Activated naive CD4-positive, alpha-beta T cell treated with anti-CD3 and anti-CD28 coated beads, Interleukin-2, amount 50 U/mL, for 72 hours (primary cell): ENCODE data around the gene SAPCD1. TPM values are rescaled to one million over a fixed set of nuclear protein-coding genes. Genes with fewer than 3 reads are reported as not detected.
A peak's percentile ranks its signal among the peaks of the same experiment; 100 is the strongest.

Source experiments
- ATAC-seq, 2 donors: fragments of 150-1000 bp; cut with Tn5 transposase; 2 replicates each; pipeline ENCODE4 v1.10.0; 2021; ENCODE audit warnings: mild to moderate bottlenecking in 2 of 2, moderate library complexity in 2 of 2
- DNase-seq, 2 donors: peaks; one replicate each; pipeline ENCODE4 v3.0.0; 2021 to 2022; ENCODE audit warnings: low spot score in 2 of 2
- H3K27ac Mint-ChIP-seq, 2 donors: one replicate each; pipeline ENCODE4 v1.8.0; 2022; ENCODE audit warnings: mild to moderate bottlenecking in 2 of 2, mixed read lengths in 2 of 2
- H3K36me3 Mint-ChIP-seq, 2 donors: one replicate each; pipeline ENCODE4 v1.8.0; 2022; ENCODE audit warnings: mixed read lengths in 2 of 2
- H3K9me3 Mint-ChIP-seq, 2 donors: one replicate each; pipeline ENCODE4 v1.8.0; 2022; ENCODE audit warnings: mixed read lengths in 2 of 2
- total RNA-seq, 2 donors: library from RNA; stranded (reverse); gene quantifications; one replicate each; pipeline ENCODE4 v1.2.3, GENCODE V29; 2022

SAPCD1 gene
- total RNA-seq, 2 donors from 2014 or later, result 13.3 to 21.3 TPM

DNA sequence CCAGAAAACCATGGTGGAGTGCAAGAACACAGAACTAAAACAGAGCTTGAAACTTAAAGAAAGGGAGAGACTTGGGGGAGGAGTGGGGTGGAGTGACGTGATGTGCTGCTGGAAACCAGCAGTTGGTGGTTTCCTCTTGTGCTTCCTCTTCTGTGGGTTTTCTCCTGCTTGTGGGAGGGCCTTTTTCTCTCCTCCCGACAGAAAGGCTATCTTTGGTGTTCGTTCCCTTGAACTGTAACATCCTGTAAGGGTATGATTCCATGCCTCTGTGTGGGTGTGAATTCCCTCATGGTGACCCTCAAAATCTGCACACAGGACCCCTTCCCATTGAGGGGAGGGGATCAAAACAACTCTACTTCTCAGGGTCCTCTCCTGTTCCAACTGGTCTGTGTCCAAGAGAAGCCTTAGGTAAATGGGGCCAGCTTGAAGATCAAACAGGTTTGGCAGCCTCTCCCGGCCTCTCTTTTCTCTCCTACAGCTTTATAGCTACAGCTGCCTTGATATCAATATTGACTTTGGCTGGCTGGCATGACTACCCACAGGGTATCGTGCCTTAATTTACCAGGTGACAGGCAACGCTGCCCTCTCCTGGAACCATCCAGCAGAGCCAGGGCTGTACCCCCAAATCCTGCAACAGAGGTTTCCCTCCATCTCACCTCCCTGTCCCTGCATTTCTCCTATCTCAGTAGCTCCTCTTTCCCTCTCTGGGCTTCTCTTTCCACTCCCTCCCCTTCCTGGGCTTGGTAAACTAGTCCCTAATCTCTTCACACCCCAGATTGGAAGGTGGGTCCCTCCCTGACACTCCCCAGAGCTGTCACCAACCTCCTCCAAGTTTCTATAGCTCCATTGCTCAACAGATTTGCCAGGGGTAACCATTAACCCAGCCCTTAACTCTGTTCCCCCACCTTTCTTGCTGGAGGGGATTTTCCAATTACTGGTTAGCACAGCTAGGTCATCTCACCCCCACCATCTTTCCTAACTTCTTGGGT, 24.2 kb upstream of the SAPCD1 start:
- DNase-seq (peak; percentile 47 to 69), ATAC-seq (peak; percentile 22 to 23)
- Mint-ChIP-seq H3K9me3 (no peaks in the 10 kb centered on the region), H3K36me3 (peaks cover 52 to 66% of the 10 kb centered on the region in 2 donors), H3K27ac (peak overlapping the region; percentile 82 to 95)

GRCh38 chr6:31739639-31740396, 22.6 kb upstream of the SAPCD1 start, which contains the start of gene MSH5:
Gene MSH5, plus strand, starts transcription at chr6:31740005. Its CDS starts 462 bp downstream, at chr6:31740467.
- H3K36me3 Mint-ChIP-seq, result peaks cover 37 to 59% of the 10 kb centered on the region in 2 donors
- ATAC-seq (peak; percentile 83 to 87), DNase-seq (peak; percentile 96 to 99)
- H3K9me3 Mint-ChIP-seq, result no peaks in the 10 kb centered on the region
- peak within 1 kb of the TSS; percentile 95 to 98 for H3K27ac Mint-ChIP-seq

GRCh38 chr6:31740397-31741223, 21.8 kb upstream of the SAPCD1 start:
- ATAC-seq, result no peak
- DNase-seq, result no peak
- Mint-ChIP-seq H3K27ac (peak overlapping the region; percentile 95 to 98), H3K36me3 (peaks cover 29 to 56% of the 10 kb centered on the region in 2 donors), H3K9me3 (no peaks in the 10 kb centered on the region)

GRCh38 chr6:31741815-31742214, 20.6 kb upstream of the SAPCD1 start:
- no peak for DNase-seq
- H3K9me3 Mint-ChIP-seq, result no peaks in the 10 kb centered on the region
- peaks cover 17 to 48% of the 10 kb centered on the region in 2 donors for H3K36me3 Mint-ChIP-seq
- H3K27ac Mint-ChIP-seq, result peak overlapping the region in 1 of 2 donors; percentile 5
- no peak for ATAC-seq

DNA sequence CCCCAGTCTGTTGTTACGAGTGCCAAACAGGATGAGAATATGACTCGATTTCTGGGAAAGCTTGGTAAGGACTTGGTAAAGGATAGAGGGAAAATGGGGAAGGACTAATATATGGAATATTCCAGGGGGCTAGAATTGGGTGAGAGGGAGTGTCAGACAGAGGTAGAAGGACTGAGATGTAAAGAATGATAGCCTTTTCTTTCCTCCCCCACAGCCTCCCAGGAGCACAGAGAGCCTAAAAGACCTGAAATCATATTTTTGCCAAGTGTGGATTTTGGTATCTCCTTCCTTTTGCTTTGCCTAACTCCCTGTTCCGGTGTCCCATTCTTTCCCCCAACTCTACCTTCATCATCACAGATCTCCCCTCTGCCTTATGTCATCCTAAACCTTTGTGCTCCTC, 19.6 kb upstream of the SAPCD1 start:
- Mint-ChIP-seq H3K27ac (no peak overlapping the region), H3K36me3 (peaks cover 22 to 55% of the 10 kb centered on the region in 2 donors), H3K9me3 (no peaks in the 10 kb centered on the region)
- no peak for DNase-seq
- ATAC-seq, result no peak

- DNase-seq (no peak), ATAC-seq (no peak)
- Mint-ChIP-seq H3K36me3 (peaks cover 22 to 58% of the 10 kb centered on the region in 2 donors), H3K9me3 (no peaks in the 10 kb centered on the region), H3K27ac (peak overlapping the region in 1 of 2 donors; percentile 17)
These were observed 18.0 kb upstream of the SAPCD1 start for GRCh38 chr6:31744422-31744821.

- no peak overlapping the region for H3K27ac Mint-ChIP-seq
- H3K9me3 Mint-ChIP-seq, result no peaks in the 10 kb centered on the region
- DNase-seq (no peak), ATAC-seq (no peak)
- peaks cover 6 to 15% of the 10 kb centered on the region in 2 donors for H3K36me3 Mint-ChIP-seq
These were observed 13.0 kb upstream of the SAPCD1 start for GRCh38 chr6:31749301-31750036.

DNA sequence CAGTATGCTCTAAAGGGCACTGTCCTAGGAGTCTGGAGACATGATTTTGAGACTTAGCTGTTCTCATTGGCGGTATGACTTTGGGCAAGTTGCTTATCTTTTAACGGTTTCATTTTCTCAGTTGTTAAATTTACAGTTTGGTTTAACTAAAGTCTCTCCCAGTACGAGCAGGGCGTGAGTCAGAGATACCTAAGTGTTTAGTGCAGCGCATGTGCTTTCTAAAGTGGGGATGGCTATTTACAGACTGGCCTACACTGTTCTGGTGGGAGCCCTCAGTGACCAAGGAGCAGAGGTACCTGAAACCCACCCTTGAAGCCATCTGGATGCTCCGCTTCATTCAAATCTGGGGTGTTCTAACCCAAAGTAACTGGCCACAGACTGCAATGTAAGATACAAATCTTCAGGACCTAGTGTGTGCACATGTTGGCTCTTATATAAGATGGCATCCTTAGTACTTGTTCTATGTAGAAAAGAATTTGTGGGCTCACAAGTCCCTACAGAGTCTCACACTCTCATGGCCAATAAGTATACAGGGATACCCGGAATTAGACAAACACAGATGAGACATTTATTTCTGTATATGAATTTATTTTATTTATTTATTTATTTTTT, 11.9 kb upstream of the SAPCD1 start:
- Mint-ChIP-seq H3K27ac (no peak overlapping the region), H3K9me3 (no peaks in the 10 kb centered on the region), H3K36me3 (peaks cover 6 to 10% of the 10 kb centered on the region in 2 donors)
- DNase-seq, result no peak
- ATAC-seq, result no peak

GRCh38 chr6:31752739-31753319, 9.6 kb upstream of the SAPCD1 start:
- ATAC-seq (no peak), DNase-seq (no peak)
- H3K9me3 Mint-ChIP-seq, result no peaks in the 10 kb centered on the region
- peaks cover 0 to 5% of the 10 kb centered on the region in 2 donors for H3K36me3 Mint-ChIP-seq
- peak overlapping the region; percentile 28 to 33 for H3K27ac Mint-ChIP-seq

DNA sequence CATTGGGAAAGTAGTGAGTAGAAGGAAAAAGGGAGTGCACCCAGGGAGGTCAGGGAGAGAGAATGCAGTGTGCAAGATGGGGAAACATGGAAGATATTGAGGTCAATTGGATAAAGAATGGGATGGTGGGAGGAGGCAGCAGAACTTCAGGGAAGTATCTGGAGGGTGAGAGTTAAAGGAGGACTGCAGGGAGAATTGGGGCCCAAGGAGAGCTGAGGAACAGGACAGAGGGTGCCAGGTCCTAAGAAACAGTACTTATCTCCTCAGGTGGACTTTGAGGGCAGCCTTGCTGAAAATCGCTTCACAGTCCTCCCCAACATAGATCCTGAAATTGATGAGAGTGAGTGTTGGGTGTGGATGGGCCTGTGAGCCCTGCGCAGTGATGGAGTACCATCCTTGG, 4.2 kb upstream of the SAPCD1 start:
- Mint-ChIP-seq H3K9me3 (no peaks in the 10 kb centered on the region), H3K36me3 (peaks cover 18 to 42% of the 10 kb centered on the region in 2 donors), H3K27ac (peak overlapping the region in 1 of 2 donors; percentile 78)
- DNase-seq, result no peak
- no peak for ATAC-seq

- no peak for DNase-seq
- Mint-ChIP-seq H3K36me3 (peaks cover 25 to 42% of the 10 kb centered on the region in 2 donors), H3K9me3 (no peaks in the 10 kb centered on the region), H3K27ac (peak overlapping the region in 1 of 2 donors; percentile 16)
- no peak for ATAC-seq
These were observed 1.7 kb upstream of the SAPCD1 start for GRCh38 chr6:31760790-31761189.

GRCh38 chr6:31761343-31761742, 1.1 kb upstream of the SAPCD1 start:
- no peak for ATAC-seq
- DNase-seq, result no peak
- Mint-ChIP-seq H3K27ac (no peak overlapping the region), H3K36me3 (peaks cover 25 to 42% of the 10 kb centered on the region in 2 donors), H3K9me3 (no peaks in the 10 kb centered on the region)

- Mint-ChIP-seq H3K27ac (peak overlapping the region in 1 of 2 donors; percentile 79), H3K36me3 (peaks cover 25 to 39% of the 10 kb centered on the region in 2 donors), H3K9me3 (no peaks in the 10 kb centered on the region)
- DNase-seq, result no peak
- ATAC-seq, result no peak
These were observed 592 bp downstream of the SAPCD1 start for GRCh38 chr6:31762878-31763618.

DNA sequence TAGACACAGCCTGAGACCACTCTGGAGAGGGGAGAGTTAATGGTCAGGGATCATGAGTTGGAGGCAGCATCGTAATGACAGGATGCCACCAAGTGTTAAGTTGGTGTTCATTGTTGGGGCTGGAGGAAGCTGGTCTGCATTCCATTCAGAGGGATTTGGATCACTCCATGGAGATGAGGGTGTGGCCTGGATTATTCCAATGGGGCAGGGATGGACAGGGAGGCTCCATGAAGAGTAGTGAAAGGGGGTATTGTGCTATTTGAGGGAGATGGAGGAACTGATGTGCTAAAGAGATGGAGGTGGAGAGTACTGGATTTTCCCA, 1.1 kb downstream of the SAPCD1 start:
- ATAC-seq, result no peak
- DNase-seq, result no peak
- Mint-ChIP-seq H3K9me3 (no peaks in the 10 kb centered on the region), H3K27ac (peak overlapping the region; percentile 24 to 79), H3K36me3 (peaks cover 25 to 35% of the 10 kb centered on the region in 2 donors)
